HepG2 (cell line): ENCODE measurements around the gene PTCH1. TPM values are rescaled to one million over a fixed set of nuclear protein-coding genes. Genes with fewer than 3 reads are reported as not detected.
A peak's percentile ranks its signal among the peaks of the same experiment; 100 is the strongest.

Experiments
- ATAC-seq: fragments of 200-7000 bp; cut with Tn5 transposase; 3 replicates; pipeline ENCODE4 v1.9.1; 2020; ENCODE audit warnings: mild to moderate bottlenecking, moderate library complexity
- BruUV-seq: library from RNA; stranded (reverse); fragments of 400-500 nt; replicated peaks from 2 replicates; lab custom pipeline; 2021; lab: Mats Ljungman, UMichigan
- CTCF ChIA-PET: fragments of 300-600 bp; formaldehyde crosslinking; extraction: SDS; loops from one replicate; lab custom pipeline; 2021; ENCODE audit warnings: low total read pairs, inconsistent platforms, low intra/inter-chr PET ratio; lab: Yijun Ruan, JAX
- POLR2A ChIA-PET: fragments of 350-600 bp; sonication (Branson Sonifier 250); formaldehyde crosslinking; loops from one replicate; lab custom pipeline; 2020; ENCODE audit warnings: antibody characterized with exemption, inconsistent platforms; lab: Yijun Ruan, JAX
- DNase-seq: peaks from one replicate; pipeline ENCODE4 v3.0.0-alpha.2; 2015; ENCODE audit warnings: low spot score
- FAIRE-seq: peaks from 3 replicates; lab custom pipeline; 2011; peaks lifted over from hg19 to GRCh38; lab: Jason Lieb, UNC
- H2AFZ ChIP-seq: one replicate; pipeline ENCODE4 v1.6.1; 2011; ENCODE audit warnings: low read length, inconsistent platforms
- H3K27ac ChIP-seq: fragments of 300-600 bp; 3 replicates; pipeline ENCODE4 v1.8.0; 2011; ENCODE audit warnings: mixed run types, mild to moderate bottlenecking, mixed read lengths, low read length, inconsistent platforms; ENCODE audit not compliant: insufficient read depth; ENCODE audit errors: extremely low read length
- H3K27me3 ChIP-seq, 2 experiments: fragments of 200-600 bp in 1 of 2; 2 replicates in 1 of 2; 3 replicates in 1 of 2; pipeline versions ENCODE4 v1.6.0 to v1.8.0; 2011; ENCODE audit warnings: low read length in 2 of 2, mild to moderate bottlenecking in 2 of 2, moderate library complexity in 2 of 2, inconsistent platforms in 1 of 2; ENCODE audit not compliant: insufficient read depth in 2 of 2, control insufficient read depth in 1 of 2
- H3K36me3 ChIP-seq, 2 experiments: fragments of 200-600 bp in 1 of 2; replicated peaks in 1 of 2; 2 replicates in 1 of 2; 3 replicates in 1 of 2; pipeline versions ENCODE4 v1.5.1 to v1.8.0; 2011; ENCODE audit warnings: low read length in 2 of 2, inconsistent platforms in 1 of 2; ENCODE audit not compliant: insufficient read depth in 2 of 2, control insufficient read depth in 1 of 2
- H3K4me1 ChIP-seq: 2 replicates; pipeline ENCODE4 v1.5.1; 2012; ENCODE audit warnings: low read length, inconsistent platforms; ENCODE audit not compliant: insufficient read depth
- H3K4me2 ChIP-seq: 2 replicates; pipeline ENCODE4 v1.6.0; 2011; ENCODE audit warnings: low read depth, low read length, inconsistent platforms
- H3K4me3 ChIP-seq, 3 experiments: fragments of 200-600 bp in 1 of 3; sonication (generic), shearing (Covaris generic) in 1 of 3; replicated peaks in 1 of 3; 2 replicates each; pipeline ENCODE4 v1.5.1; 2011 to 2016; ENCODE audit warnings: low read length in 3 of 3, inconsistent platforms in 2 of 3, low read depth in 2 of 3, mild to moderate bottlenecking in 2 of 3, control low read depth in 1 of 3, mixed read lengths in 1 of 3; ENCODE audit not compliant: insufficient read depth in 1 of 3
- H3K79me2 ChIP-seq: one replicate; pipeline ENCODE4 v1.6.1; 2011; ENCODE audit warnings: low read length, inconsistent platforms; ENCODE audit not compliant: insufficient read depth
- H3K9ac ChIP-seq: 2 replicates; pipeline ENCODE4 v1.6.0; 2011; ENCODE audit warnings: mild to moderate bottlenecking, low read depth, low read length, inconsistent platforms; ENCODE audit not compliant: insufficient read depth
- H3K9me3 ChIP-seq: 2 replicates; pipeline ENCODE4 v1.5.1; 2012; ENCODE audit warnings: mild to moderate bottlenecking, low read length
- H4K20me1 ChIP-seq: 2 replicates; pipeline ENCODE4 v1.6.0; 2011; ENCODE audit warnings: inconsistent platforms, mild to moderate bottlenecking, low read length, moderate library complexity; ENCODE audit not compliant: insufficient read depth
- BHLHE40 ChIP-seq: IDR thresholded peaks from 2 replicates; pipeline ENCODE4 v1.6.1; 2011; ENCODE audit warnings: low read length, improper control_type of control experiment
- DBP ChIP-seq: sonication (generic); formaldehyde crosslinking; IDR thresholded peaks from 2 replicates; pipeline ENCODE4 v1.4.0; 2020; ENCODE audit warnings: missing genetic modification reagents; ENCODE audit errors: not compliant biosample characterization
- IKZF4 ChIP-seq: sonication (generic); formaldehyde crosslinking; IDR thresholded peaks from 2 replicates; pipeline ENCODE4 v1.5.1; 2020; ENCODE audit warnings: borderline replicate concordance, mild to moderate bottlenecking, low read depth, missing genetic modification reagents; ENCODE audit errors: not compliant biosample characterization
- NCOA2 ChIP-seq: sonication (generic); formaldehyde crosslinking; IDR thresholded peaks from 2 replicates; pipeline ENCODE4 v1.8.0; 2022; ENCODE audit warnings: inconsistent platforms
- TCF7 ChIP-seq: sonication (generic); IDR thresholded peaks from 2 replicates; pipeline ENCODE4 v1.6.1; 2016; ENCODE audit warnings: antibody characterized with exemption, low read depth
- ZNF12 ChIP-seq: sonication (generic); formaldehyde crosslinking; IDR thresholded peaks from 2 replicates; pipeline ENCODE4 v1.5.0; 2020; ENCODE audit warnings: missing genetic modification reagents
- ZNF256 ChIP-seq: sonication (generic); formaldehyde crosslinking; conservative IDR thresholded peaks from 2 replicates; pipeline ENCODE4 v1.4.0; 2020; ENCODE audit warnings: missing genetic modification reagents
- ZNF770 ChIP-seq: sonication (generic); formaldehyde crosslinking; IDR thresholded peaks from 2 replicates; pipeline ENCODE4 v1.5.0; 2020; ENCODE audit warnings: mild to moderate bottlenecking, missing genetic modification reagents
- WGBS: methylation state at CpG from one replicate; pipeline ENCODE4 v1.1.6; 2017; ENCODE audit warnings: low lambda C conversion rate; 5-methylcytosine and 5-hydroxymethylcytosine counted together
- in situ Hi-C: cut with HindIII; loops from 2 replicates; pipeline ENCODE4 v1.10.0; 2017; ENCODE audit warnings: low pct_unique_long_range_greater_than_20kb; ENCODE audit not compliant: extremely low pct_ligation_motif_present
- intact Hi-C: fragments of 100-400 bp; cut with micrococcal nuclease; formaldehyde crosslinking; loops from one replicate; pipeline ENCODE4 v1.10.0; 2022; ENCODE audit not compliant: unreplicated experiment
- polyA plus RNA-seq, 8 experiments: library from polyadenylated mRNA; depleted of rRNA in 3 of 8; stranded (reverse) in 7 of 8; unstranded in 1 of 8; fragments of >200 nt; fragmentation: Illumina TruSeq in 4 of 8; extraction: Trizol in 4 of 8; gene quantifications; 2 replicates each; pipeline versions ENCODE4 v1.2.1 to v1.2.3, GENCODE V29; 2011 to 2016; ENCODE audit warnings: low read depth in 4 of 8, missing spikeins in 1 of 8, mixed read lengths in 1 of 8; ENCODE audit not compliant: insufficient read depth in 1 of 8
- total RNA-seq, 5 experiments: library from RNA; depleted of rRNA; stranded (reverse); fragments of >200 nt; fragmentation: Illumina TruSeq; extraction: Trizol; gene quantifications; 2 replicates each; pipeline ENCODE4 v1.2.3, GENCODE V29; 2016; ENCODE audit warnings: low read depth in 1 of 5

PTCH1 gene
- total and polyA plus RNA-seq, 2 of the 13 experiments (the other 11 are each of a cell fraction or from before 2014, with no cell fraction given), result 2.8 to 3.9 TPM

GRCh38 chr9:95431286-95431685, 85.5 kb downstream of the PTCH1 start:
- DNase-seq, result no peak
- TF ChIP-seq NCOA2 (CRISPR knock-in tag) (no peak), ZNF256 (no peak)
- Histone ChIP-seq H4K20me1 (no peaks in the 10 kb centered on the region), H3K9me3 (peaks cover 9% of the 10 kb centered on the region), H3K4me2 (no peak overlapping the region), H3K4me1 (peaks cover 30% of the 10 kb centered on the region), H3K79me2 (no peaks in the 10 kb centered on the region), H3K36me3 (no peaks in the 10 kb centered on the region), H2AFZ (no peak overlapping the region), H3K4me3 (no peak overlapping the region), H3K9ac (no peak overlapping the region), H3K27ac (no peak overlapping the region), H3K27me3 (no peaks in the 10 kb centered on the region; a peak in 1 of 5 replicates)
- in situ Hi-C loops, result no loop called here
- intact Hi-C loops, result no loop called here
- no peak for ATAC-seq
- FAIRE-seq, result no peak
- 6% methylated on average over 1 of the region's 1 CpG for WGBS
- BruUV-seq, result no TSS peak
- ChIA-PET POLR2A (no interaction called here), CTCF (no interaction called here)

DNA sequence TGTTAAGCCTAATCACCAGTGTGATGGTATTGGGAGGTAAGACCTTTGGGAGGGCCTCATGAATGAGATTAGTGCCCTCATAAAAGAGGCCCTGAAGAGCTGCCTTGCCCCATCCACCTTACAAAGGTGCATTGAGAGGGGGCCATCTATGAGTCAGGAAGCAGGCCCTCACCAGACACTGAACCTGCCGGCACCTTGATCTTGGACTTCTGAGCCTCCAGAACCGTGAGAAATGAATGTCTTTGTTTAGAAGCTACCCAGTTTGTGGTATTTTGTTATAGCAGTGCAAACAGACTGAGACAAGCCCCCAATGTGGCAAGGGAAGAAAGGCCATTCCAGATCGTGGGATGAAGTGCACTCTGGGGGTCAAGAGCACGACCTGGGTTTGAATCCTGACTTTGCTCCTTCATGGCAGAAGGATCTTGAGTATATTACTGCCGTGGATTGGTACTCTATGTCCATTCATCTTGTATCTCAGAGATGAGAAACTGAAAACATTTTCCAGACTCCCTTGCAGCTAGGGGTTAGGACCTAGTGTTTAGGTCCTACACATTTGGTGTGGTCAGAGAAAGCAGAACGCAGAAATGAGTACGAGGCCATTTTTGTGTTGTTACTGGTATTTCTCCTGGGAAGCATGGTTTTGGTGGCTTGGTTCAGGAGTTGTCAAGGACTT, 86.7 kb downstream of the PTCH1 start:
- Histone ChIP-seq H3K79me2 (no peaks in the 10 kb centered on the region), H3K4me3 (no peak overlapping the region), H3K4me1 (peaks cover 38% of the 10 kb centered on the region), H3K27ac (no peak overlapping the region), H3K27me3 (no peaks in the 10 kb centered on the region; a peak in 1 of 5 replicates), H3K4me2 (no peak overlapping the region), H2AFZ (no peak overlapping the region), H4K20me1 (no peaks in the 10 kb centered on the region), H3K9me3 (peaks cover 9% of the 10 kb centered on the region), H3K36me3 (no peaks in the 10 kb centered on the region), H3K9ac (no peak overlapping the region)
- intact Hi-C loops, result no loop called here
- no peak for TF ChIP-seq ZNF770 (CRISPR knock-in tag)
- TF ChIP-seq ZNF12, result peak; percentile 92
- peak; percentile 68 for TF ChIP-seq BHLHE40
- TF ChIP-seq TCF7, result 0 out of 2 replicates have a peak, but pooled peaks have one; percentile 15
- no peak for TF ChIP-seq IKZF4 (CRISPR knock-in tag)
- no peak for TF ChIP-seq DBP (CRISPR knock-in tag)
- FAIRE-seq, result no peak
- WGBS, result 17% methylated on average over 7 of the region's 7 CpGs
- ChIA-PET POLR2A (no interaction called here), CTCF (no interaction called here)
- BruUV-seq, result no TSS peak
- in situ Hi-C loops, result no loop called here
- DNase-seq, result peak; percentile 51
- no peak for ATAC-seq
